ENCODE measurements around the gene HOMER1.
A peak's percentile ranks its signal among the peaks of the same experiment; 100 is the strongest.
"Not testable (repeated sequence)": the region's sequence is repeated elsewhere in the genome, so short reads cannot be mapped to it uniquely, and the experiment has no call there.

HOMER1 gene

GRCh38 chr5:79399046-79399445 lies 114.9 kb downstream of the HOMER1 start:
- DNase-seq (ENCODE audit: low read depth), result no peak
- TF ChIP-seq, protein P1, sequence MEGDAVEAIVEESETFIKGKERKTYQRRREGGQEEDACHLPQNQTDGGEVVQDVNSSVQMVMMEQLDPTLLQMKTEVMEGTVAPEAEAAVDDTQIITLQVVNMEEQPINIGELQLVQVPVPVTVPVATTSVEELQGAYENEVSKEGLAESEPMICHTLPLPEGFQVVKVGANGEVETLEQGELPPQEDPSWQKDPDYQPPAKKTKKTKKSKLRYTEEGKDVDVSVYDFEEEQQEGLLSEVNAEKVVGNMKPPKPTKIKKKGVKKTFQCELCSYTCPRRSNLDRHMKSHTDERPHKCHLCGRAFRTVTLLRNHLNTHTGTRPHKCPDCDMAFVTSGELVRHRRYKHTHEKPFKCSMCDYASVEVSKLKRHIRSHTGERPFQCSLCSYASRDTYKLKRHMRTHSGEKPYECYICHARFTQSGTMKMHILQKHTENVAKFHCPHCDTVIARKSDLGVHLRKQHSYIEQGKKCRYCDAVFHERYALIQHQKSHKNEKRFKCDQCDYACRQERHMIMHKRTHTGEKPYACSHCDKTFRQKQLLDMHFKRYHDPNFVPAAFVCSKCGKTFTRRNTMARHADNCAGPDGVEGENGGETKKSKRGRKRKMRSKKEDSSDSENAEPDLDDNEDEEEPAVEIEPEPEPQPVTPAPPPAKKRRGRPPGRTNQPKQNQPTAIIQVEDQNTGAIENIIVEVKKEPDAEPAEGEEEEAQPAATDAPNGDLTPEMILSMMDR (conservative IDR thresholded peaks at IDR 0.05; ENCODE audit: control insufficient read depth, insufficient read depth, low read depth, low read length), result no peak
- no peak overlapping the region for H3K4me3 ChIP-seq (ENCODE audit: control insufficient read depth, low read depth, low read length)

- no peak overlapping the region for H3K4me3 ChIP-seq (ENCODE audit: control insufficient read depth, low read depth, low read length)
Observed at GRCh38 chr5:79397080-79397479, 116.9 kb downstream of the HOMER1 start.

DNA sequence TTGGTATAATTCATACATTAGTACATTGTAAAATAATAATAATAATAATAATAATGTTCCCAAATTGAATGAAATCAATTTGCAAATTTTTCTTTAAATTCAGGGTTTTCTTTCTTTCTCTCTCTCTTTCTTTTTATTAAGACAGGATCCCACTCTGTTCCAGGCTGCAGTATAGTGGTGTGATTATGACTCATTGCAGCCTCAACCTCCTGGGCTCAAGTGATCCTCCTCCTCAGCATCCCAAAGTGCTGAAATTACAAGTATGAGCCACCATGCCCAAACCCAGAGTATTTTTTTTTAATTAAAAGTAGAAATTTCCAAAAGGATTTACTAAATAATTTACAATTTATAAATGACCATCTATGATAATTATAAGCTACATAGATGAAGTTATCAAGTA lies 117.7 kb downstream of the HOMER1 start:
- TF ChIP-seq, protein P1 (conservative IDR thresholded peaks at IDR 0.05; ENCODE audit: control insufficient read depth, insufficient read depth, low read depth, low read length), result no peak

More at GRCh38 chr5:79397080-79397479, 116.9 kb downstream of the HOMER1 start:
- TF ChIP-seq, protein P1 (conservative IDR thresholded peaks at IDR 0.05; ENCODE audit: control insufficient read depth, insufficient read depth, low read depth, low read length), result no peak
- no peak for DNase-seq (ENCODE audit: low read depth)

GRCh38 chr5:79395296-79395695 lies 118.6 kb downstream of the HOMER1 start:
- TF ChIP-seq, protein P1 (conservative IDR thresholded peaks at IDR 0.05; ENCODE audit: control insufficient read depth, insufficient read depth, low read depth, low read length), result no peak
- no peak for DNase-seq (ENCODE audit: low read depth)
- H3K4me3 ChIP-seq (ENCODE audit: control insufficient read depth, low read depth, low read length), result no peak overlapping the region

More for the DNA sequence above, 117.7 kb downstream of the HOMER1 start:
- DNase-seq (ENCODE audit: low read depth), result peak; percentile 57
- no peak overlapping the region for H3K4me3 ChIP-seq (ENCODE audit: control insufficient read depth, low read depth, low read length)

- no peak for DNase-seq (ENCODE audit: low read depth)
- H3K4me3 ChIP-seq (ENCODE audit: control insufficient read depth, low read depth, low read length), result no peak overlapping the region
- TF ChIP-seq, protein P1 (conservative IDR thresholded peaks at IDR 0.05; ENCODE audit: control insufficient read depth, insufficient read depth, low read depth, low read length), result no peak
Observed at GRCh38 chr5:79392776-79393175, 121.2 kb downstream of the HOMER1 start.

- TF ChIP-seq, protein P1 (conservative IDR thresholded peaks at IDR 0.05; ENCODE audit: control insufficient read depth, insufficient read depth, low read depth, low read length), result no peak
- no peak overlapping the region for H3K4me3 ChIP-seq (ENCODE audit: control insufficient read depth, low read depth, low read length)
- DNase-seq (ENCODE audit: low read depth), result no peak
Observed at GRCh38 chr5:79386679-79387078, 127.3 kb downstream of the HOMER1 start.

GRCh38 chr5:79385126-79385525 lies 128.8 kb downstream of the HOMER1 start:
- not testable (repeated sequence) for H3K4me3 ChIP-seq (ENCODE audit: control insufficient read depth, low read depth, low read length); DNase-seq (ENCODE audit: low read depth)
